Muscle of leg (tissue), 11 donors: ENCODE measurements around the gene DCLK3. TPM values are rescaled to one million over a fixed set of nuclear protein-coding genes. Genes with fewer than 3 reads are reported as not detected.

Source experiments
- DNase-seq: peaks from one replicate; pipeline ENCODE4 v3.0.0; 2013
- H3K27ac ChIP-seq: one replicate; pipeline ENCODE4 v1.5.1; 2013; ENCODE audit warnings: mild to moderate bottlenecking, low read length, control low read depth
- H3K27me3 ChIP-seq: one replicate; pipeline ENCODE4 v1.6.1; 2013; ENCODE audit warnings: low read length; ENCODE audit not compliant: control insufficient read depth, insufficient read depth
- H3K36me3 ChIP-seq: one replicate; pipeline ENCODE4 v1.6.1; 2013; ENCODE audit warnings: low read length; ENCODE audit not compliant: control insufficient read depth, insufficient read depth
- H3K4me1 ChIP-seq: one replicate; pipeline ENCODE4 v1.6.1; 2013; ENCODE audit warnings: low read length; ENCODE audit not compliant: control insufficient read depth, insufficient read depth
- H3K4me3 ChIP-seq: one replicate; pipeline ENCODE4 v1.5.1; 2013; ENCODE audit warnings: low read length, control low read depth
- H3K9me3 ChIP-seq: replicated peaks from 2 replicates; pipeline ENCODE4 v1.6.1; 2013; ENCODE audit warnings: low read depth, low read length; ENCODE audit not compliant: control insufficient read depth
- WGBS: methylation state at CpG from one replicate; pipeline ENCODE4 v1.1.5; 2013; ENCODE audit warnings: missing lambda C conversion rate; ENCODE audit not compliant: insufficient coverage; 5-methylcytosine and 5-hydroxymethylcytosine counted together
- polyA plus RNA-seq, 8 donors: library from polyadenylated mRNA; unstranded; fragments of 120-200 nt; gene quantifications; one replicate each; pipeline versions ENCODE4 v1.2.1 to v1.2.3, GENCODE V29; 2013; ENCODE audit warnings: inconsistent platforms in 1 of 8, low replicate concordance in 1 of 8; ENCODE audit not compliant: insufficient read length in 8 of 8, insufficient read depth in 1 of 8
- total RNA-seq: library from RNA; stranded (reverse); fragments of 120-200 nt; gene quantifications from one replicate; pipeline ENCODE4 v1.2.4, GENCODE V29; 2013

Gene DCLK3
- total and polyA plus RNA-seq, 9 donors = 1.4 to 2.8 (median 2.5) TPM

GRCh38 chr3:36678216-36679013 is 85.9 kb downstream of the DCLK3 start:
- Histone ChIP-seq H3K4me1 (no peaks in the 10 kb centered on the region), H3K36me3 (no peaks in the 10 kb centered on the region), H3K27ac (no peak overlapping the region), H3K9me3 (peaks cover 23% of the 10 kb centered on the region), H3K27me3 (no peaks in the 10 kb centered on the region), H3K4me3 (no peak overlapping the region)
- WGBS = no CpG with 5 or more reads among the region's 2 CpGs
- DNase-seq = no peak

DNA sequence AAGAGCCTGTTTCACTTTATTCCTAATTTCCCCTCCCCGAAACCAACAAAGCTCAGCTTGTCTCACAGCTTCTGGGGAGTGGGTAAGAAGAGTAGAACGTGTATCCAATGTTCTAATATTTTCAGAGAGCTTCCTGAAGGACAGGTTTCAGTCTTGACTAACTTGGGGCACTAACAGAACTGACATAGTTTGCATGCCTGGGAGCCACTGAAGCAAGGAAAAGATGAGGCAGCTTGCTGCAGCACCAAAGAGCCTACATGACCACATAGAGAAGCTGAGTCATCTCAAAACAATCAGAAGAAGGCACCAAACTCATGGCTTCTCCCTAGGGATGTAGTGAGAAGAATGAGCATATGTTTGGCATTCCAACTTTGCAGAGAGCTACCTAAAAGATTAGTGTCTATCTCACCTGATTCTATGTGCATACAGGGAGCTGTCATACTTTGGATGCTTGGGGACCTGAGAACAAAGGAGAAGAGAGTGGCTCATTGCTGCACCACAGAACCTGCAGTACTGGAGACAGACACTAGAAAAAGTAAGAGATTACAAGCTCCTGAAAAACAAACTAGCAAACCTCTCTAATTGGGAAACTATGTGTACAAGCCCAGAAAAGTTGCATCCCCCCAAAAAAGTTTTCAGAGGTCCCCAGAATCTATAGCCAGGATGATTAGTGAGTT is 86.9 kb downstream of the DCLK3 start:
- no peaks in the 10 kb centered on the region for H3K27me3 ChIP-seq
- no peaks in the 10 kb centered on the region for H3K4me1 ChIP-seq
- no peak overlapping the region for H3K4me3 ChIP-seq
- H3K36me3 ChIP-seq = no peaks in the 10 kb centered on the region
- no peak for DNase-seq
- no peak overlapping the region for H3K27ac ChIP-seq
- no CpG with 5 or more reads among the region's 2 CpGs for WGBS
- H3K9me3 ChIP-seq = peaks cover 23% of the 10 kb centered on the region

DNA sequence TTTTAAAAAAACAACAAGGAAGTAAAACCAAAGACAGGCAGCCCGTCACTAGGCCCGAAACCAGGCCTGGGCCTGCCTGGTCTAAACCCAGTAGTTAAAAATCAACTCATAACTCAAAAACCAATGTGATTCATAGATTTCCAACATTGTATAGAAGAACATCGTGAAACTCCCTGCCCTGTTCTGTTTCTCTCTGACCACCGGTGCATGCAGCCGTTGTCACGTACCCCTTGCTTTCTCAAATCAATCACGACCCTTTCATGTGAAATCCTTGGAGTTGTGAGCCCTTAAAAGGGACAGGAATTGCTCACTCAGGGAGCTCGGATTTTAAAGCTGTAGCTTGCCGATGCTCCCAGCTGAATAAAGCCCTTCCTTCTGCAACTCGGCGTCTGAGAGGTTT is 89.5 kb downstream of the DCLK3 start:
- Histone ChIP-seq H3K27me3 (no peaks in the 10 kb centered on the region), H3K4me3 (no peak overlapping the region), H3K36me3 (no peaks in the 10 kb centered on the region), H3K4me1 (no peaks in the 10 kb centered on the region), H3K27ac (no peak overlapping the region), H3K9me3 (peaks cover 9% of the 10 kb centered on the region)
- DNase-seq = no peak
- WGBS = 59% methylated on average over 6 of the region's 11 CpGs

DNA sequence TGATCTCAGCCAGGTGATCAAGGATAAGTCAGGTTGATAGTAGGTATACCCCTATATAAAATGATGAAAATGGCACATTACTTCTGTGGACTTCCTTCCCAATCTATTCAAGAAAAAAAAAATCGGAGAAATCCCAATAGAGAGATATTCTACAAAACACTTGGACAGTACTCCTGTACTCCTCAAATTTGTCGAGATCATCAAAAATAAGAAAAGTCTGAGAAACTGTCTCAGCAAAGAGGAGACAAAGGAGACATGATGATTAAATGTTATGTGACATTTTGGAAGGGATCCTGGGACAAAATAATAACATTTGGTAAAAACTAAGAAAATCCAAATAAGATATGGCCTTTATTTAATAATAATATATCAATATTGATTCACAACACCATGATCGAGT is 94.6 kb downstream of the DCLK3 start:
- no peak for DNase-seq
- Histone ChIP-seq H3K27me3 (no peaks in the 10 kb centered on the region), H3K9me3 (no peaks in the 10 kb centered on the region), H3K4me1 (no peaks in the 10 kb centered on the region), H3K36me3 (no peaks in the 10 kb centered on the region), H3K4me3 (no peak overlapping the region), H3K27ac (no peak overlapping the region)
- no CpG with 5 or more reads among the region's 3 CpGs for WGBS

DNA sequence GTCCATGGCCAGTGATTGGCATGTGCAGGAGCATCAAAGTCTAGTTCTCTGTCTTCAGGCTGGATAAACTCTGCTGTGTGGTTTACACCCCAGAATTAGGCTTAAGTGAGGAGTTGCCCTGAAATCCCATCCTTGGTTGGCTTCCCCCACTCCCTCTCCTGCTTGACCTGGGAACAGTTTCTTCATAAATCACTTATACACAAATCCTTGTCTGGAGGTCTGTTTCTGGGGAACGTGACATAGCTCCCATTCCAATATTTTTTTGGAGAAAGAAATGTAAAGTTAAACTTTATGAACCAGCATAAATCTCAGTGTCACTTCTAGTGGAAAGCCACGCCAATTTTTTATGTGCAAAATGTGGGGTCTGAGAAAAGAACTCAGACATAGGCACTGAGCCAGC is 98.2 kb downstream of the DCLK3 start:
- H3K27me3 ChIP-seq = no peaks in the 10 kb centered on the region
- no peaks in the 10 kb centered on the region for H3K4me1 ChIP-seq
- H3K27ac ChIP-seq = no peak overlapping the region
- no peak for DNase-seq
- no peaks in the 10 kb centered on the region for H3K9me3 ChIP-seq
- no peaks in the 10 kb centered on the region for H3K36me3 ChIP-seq
- no CpG with 5 or more reads among the region's 2 CpGs for WGBS
- no peak overlapping the region for H3K4me3 ChIP-seq

GRCh38 chr3:36663666-36664291 is 100.6 kb downstream of the DCLK3 start:
- Histone ChIP-seq H3K27ac (no peak overlapping the region), H3K9me3 (no peaks in the 10 kb centered on the region), H3K27me3 (no peaks in the 10 kb centered on the region), H3K4me1 (no peaks in the 10 kb centered on the region), H3K4me3 (no peak overlapping the region), H3K36me3 (no peaks in the 10 kb centered on the region)
- 82% methylated on average over 1 of the region's 2 CpGs for WGBS
- peak; percentile 10 for DNase-seq

- Histone ChIP-seq H3K27ac (no peak overlapping the region), H3K4me1 (no peaks in the 10 kb centered on the region), H3K27me3 (no peaks in the 10 kb centered on the region), H3K9me3 (no peaks in the 10 kb centered on the region), H3K36me3 (no peaks in the 10 kb centered on the region), H3K4me3 (no peak overlapping the region)
- no peak for DNase-seq
- no CpG with 5 or more reads among the region's 4 CpGs for WGBS
These were observed 101.7 kb downstream of the DCLK3 start for GRCh38 chr3:36662626-36663025.

Other genes starting within 250 kb of the DCLK3 start
- gene TRANK1, start 180.5 kb upstream of the DCLK3 start, total RNA-seq = 5.0 TPM
- gene TRANK1, start 180.5 kb upstream of the DCLK3 start, polyA plus RNA-seq = 1 to 10 TPM; 3.7 to 6.2 (median 4.4) TPM
- gene EPM2AIP1, start 228.6 kb upstream of the DCLK3 start, total RNA-seq = 27.0 TPM
- 10 to 100 TPM; 19.4 to 32.3 (median 26.2) TPM for gene EPM2AIP1, start 228.6 kb upstream of the DCLK3 start, polyA plus RNA-seq
- gene MLH1, start 229.0 kb upstream of the DCLK3 start, total RNA-seq = 50.3 TPM
- 10 to 100 TPM; 39.9 to 59.4 (median 50.6) TPM for gene MLH1, start 229.0 kb upstream of the DCLK3 start, polyA plus RNA-seq